ENCODE data around the gene IL11.
A peak's percentile ranks its signal among the peaks of the same experiment; 100 is the strongest.

The IL11 gene

GRCh38 chr19:55345101-55345817 is 25.0 kb downstream of the IL11 start:
- Mint-ChIP-seq H3K4me1 (peaks cover 36% of the 10 kb centered on the region), H3K27me3 (ENCODE audit: low read depth) (peaks cover 4% of the 10 kb centered on the region), H3K4me3 (peak overlapping the region; percentile 7 to 56 (median 44)), H3K36me3 (ENCODE audit: low read depth) (peaks cover 19% of the 10 kb centered on the region), H3K9me3 (no peaks in the 10 kb centered on the region), H3K27ac (peak overlapping the region in 1 of 3 experiments; percentile 26)
- TF ChIP-seq, protein P1, sequence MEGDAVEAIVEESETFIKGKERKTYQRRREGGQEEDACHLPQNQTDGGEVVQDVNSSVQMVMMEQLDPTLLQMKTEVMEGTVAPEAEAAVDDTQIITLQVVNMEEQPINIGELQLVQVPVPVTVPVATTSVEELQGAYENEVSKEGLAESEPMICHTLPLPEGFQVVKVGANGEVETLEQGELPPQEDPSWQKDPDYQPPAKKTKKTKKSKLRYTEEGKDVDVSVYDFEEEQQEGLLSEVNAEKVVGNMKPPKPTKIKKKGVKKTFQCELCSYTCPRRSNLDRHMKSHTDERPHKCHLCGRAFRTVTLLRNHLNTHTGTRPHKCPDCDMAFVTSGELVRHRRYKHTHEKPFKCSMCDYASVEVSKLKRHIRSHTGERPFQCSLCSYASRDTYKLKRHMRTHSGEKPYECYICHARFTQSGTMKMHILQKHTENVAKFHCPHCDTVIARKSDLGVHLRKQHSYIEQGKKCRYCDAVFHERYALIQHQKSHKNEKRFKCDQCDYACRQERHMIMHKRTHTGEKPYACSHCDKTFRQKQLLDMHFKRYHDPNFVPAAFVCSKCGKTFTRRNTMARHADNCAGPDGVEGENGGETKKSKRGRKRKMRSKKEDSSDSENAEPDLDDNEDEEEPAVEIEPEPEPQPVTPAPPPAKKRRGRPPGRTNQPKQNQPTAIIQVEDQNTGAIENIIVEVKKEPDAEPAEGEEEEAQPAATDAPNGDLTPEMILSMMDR (IDR thresholded peaks at IDR 0.05; ENCODE audit: unreplicated experiment in 3 of 3) = no peak

DNA sequence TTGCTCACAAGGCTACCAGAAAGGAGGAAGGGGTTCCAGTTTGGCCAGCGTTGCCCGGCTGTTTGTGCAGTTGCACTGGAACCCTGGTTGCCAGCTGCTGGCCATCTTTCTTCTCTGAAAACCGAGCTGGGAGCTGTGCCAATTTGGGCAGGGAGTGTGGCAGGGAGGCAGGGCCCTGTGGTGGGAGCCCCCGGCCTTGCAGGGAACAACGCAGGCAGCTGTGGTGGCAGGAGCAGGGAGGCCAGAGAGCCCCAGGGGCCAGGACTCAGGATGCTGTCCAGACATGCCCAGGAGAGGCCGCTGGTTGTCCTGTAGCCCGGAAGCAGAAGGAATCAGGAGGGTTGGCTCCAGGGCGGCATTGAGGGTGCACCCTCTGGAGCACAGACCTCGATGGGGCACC is 25.8 kb downstream of the IL11 start:
- TF ChIP-seq, protein P1 (IDR thresholded peaks at IDR 0.05; ENCODE audit: unreplicated experiment in 3 of 3) = no peak
- Mint-ChIP-seq H3K27ac (no peak overlapping the region), H3K4me1 (peaks cover 36% of the 10 kb centered on the region), H3K4me3 (no peak overlapping the region), H3K36me3 (ENCODE audit: low read depth) (peaks cover 19% of the 10 kb centered on the region), H3K9me3 (no peaks in the 10 kb centered on the region), H3K27me3 (ENCODE audit: low read depth) (peaks cover 4% of the 10 kb centered on the region)

- Mint-ChIP-seq H3K4me1 (peaks cover 28% of the 10 kb centered on the region), H3K27ac (peak overlapping the region in 2 of 3 experiments; percentile 31 to 87), H3K9me3 (no peaks in the 10 kb centered on the region), H3K4me3 (peak overlapping the region; percentile 76 to 90 (median 88)), H3K27me3 (ENCODE audit: low read depth) (peaks cover 2% of the 10 kb centered on the region), H3K36me3 (ENCODE audit: low read depth) (peaks cover 16% of the 10 kb centered on the region)
- TF ChIP-seq, protein P1 (IDR thresholded peaks at IDR 0.05; ENCODE audit: unreplicated experiment in 3 of 3) = no peak
These were observed 28.4 kb downstream of the IL11 start for GRCh38 chr19:55341595-55342531.

GRCh38 chr19:55341171-55341588 is 29.1 kb downstream of the IL11 start:
- H3K27ac Mint-ChIP-seq = peak overlapping the region; percentile 31 to 98 (median 87)
- H3K4me3 Mint-ChIP-seq = peak overlapping the region; percentile 90 to 98 (median 94)
- H3K27me3 Mint-ChIP-seq (ENCODE audit: low read depth) = peaks cover 4% of the 10 kb centered on the region
- H3K9me3 Mint-ChIP-seq = no peaks in the 10 kb centered on the region
- H3K36me3 Mint-ChIP-seq (ENCODE audit: low read depth) = peaks cover 16% of the 10 kb centered on the region
- peaks cover 28% of the 10 kb centered on the region for H3K4me1 Mint-ChIP-seq
- TF ChIP-seq, protein P1 (IDR thresholded peaks at IDR 0.05; ENCODE audit: unreplicated experiment in 3 of 3) = no peak

DNA sequence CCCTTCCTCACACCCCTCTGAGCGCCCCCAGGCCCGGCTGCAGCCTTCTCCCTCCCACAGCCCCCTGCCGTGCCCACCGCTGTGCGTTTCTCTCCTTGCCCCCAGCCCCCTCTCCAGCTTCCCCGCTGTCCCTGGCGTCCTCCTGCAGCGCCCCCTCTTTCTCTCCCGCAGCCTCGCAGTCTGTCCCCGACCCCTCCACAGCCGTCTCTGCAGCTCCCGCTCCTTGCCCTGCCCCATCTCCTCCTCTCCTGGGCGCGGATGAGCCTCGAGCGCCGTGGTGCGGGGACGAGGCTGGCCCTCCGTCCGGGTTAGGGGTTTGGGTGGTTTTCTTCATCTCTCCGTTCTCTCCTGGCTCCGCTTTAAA is 29.5 kb downstream of the IL11 start:
- peak overlapping the region in 2 of 3 experiments; percentile 81 to 98 for H3K27ac Mint-ChIP-seq
- TF ChIP-seq, protein P1 (IDR thresholded peaks at IDR 0.05; ENCODE audit: unreplicated experiment in 3 of 3) = no peak
- no peaks in the 10 kb centered on the region for H3K9me3 Mint-ChIP-seq
- H3K4me3 Mint-ChIP-seq = peak overlapping the region; percentile 90 to 98 (median 94)
- peaks cover 16% of the 10 kb centered on the region for H3K36me3 Mint-ChIP-seq (ENCODE audit: low read depth)
- H3K27me3 Mint-ChIP-seq (ENCODE audit: low read depth) = peaks cover 4% of the 10 kb centered on the region
- peaks cover 24% of the 10 kb centered on the region for H3K4me1 Mint-ChIP-seq

Data from nephron (organoid).